CD14-positive monocyte (primary cell): ENCODE results near the gene TRPC4AP. TPM values are rescaled to one million over a fixed set of nuclear protein-coding genes. Genes with fewer than 3 reads are reported as not detected.

Source experiments
- DNase-seq, 3 donors: peaks; one replicate each; pipeline ENCODE4 v3.0.0-alpha.2; 2011 to 2022
- H2AFZ ChIP-seq: 2 replicates; pipeline ENCODE4 v1.6.0; 2012; ENCODE audit warnings: mild to moderate bottlenecking, low read depth, low read length, inconsistent platforms; ENCODE audit not compliant: insufficient read depth, poor library complexity, severe bottlenecking
- H3K27ac ChIP-seq, 2 donors: 1 replicate in 1 of 2; 2 replicates in 1 of 2; pipeline ENCODE4 v1.5.1; 2012 to 2013; ENCODE audit warnings: low read length in 2 of 2, control low read depth in 1 of 2, inconsistent platforms in 1 of 2, low read depth in 1 of 2, mild to moderate bottlenecking in 1 of 2
- H3K27me3 ChIP-seq, 2 donors: one replicate each; pipeline versions ENCODE4 v1.6.0 to v1.6.1; 2011 to 2013; ENCODE audit warnings: low read length in 2 of 2; ENCODE audit not compliant: control insufficient read depth in 2 of 2, insufficient read depth in 2 of 2
- H3K36me3 ChIP-seq, 2 donors: replicated peaks in 1 of 2; 1 replicate in 1 of 2; 2 replicates in 1 of 2; pipeline versions ENCODE4 v1.5.1 to v1.6.1; 2012 to 2013; ENCODE audit warnings: low read length in 2 of 2, control low read depth in 1 of 2, inconsistent platforms in 1 of 2, mild to moderate bottlenecking in 1 of 2; ENCODE audit not compliant: insufficient read depth in 2 of 2, control insufficient read depth in 1 of 2
- H3K4me1 ChIP-seq, 2 donors: 1 replicate in 1 of 2; 2 replicates in 1 of 2; pipeline versions ENCODE4 v1.5.1 to v1.6.1; 2012 to 2013; ENCODE audit warnings: low read length in 2 of 2, control low read depth in 1 of 2, inconsistent platforms in 1 of 2, mild to moderate bottlenecking in 1 of 2, moderate library complexity in 1 of 2; ENCODE audit not compliant: insufficient read depth in 2 of 2, control insufficient read depth in 1 of 2
- H3K4me2 ChIP-seq: replicated peaks from 2 replicates; pipeline ENCODE3; 2012; ENCODE audit warnings: low read length, moderate library complexity, mild to moderate bottlenecking; ENCODE audit not compliant: poor library complexity, severe bottlenecking; ENCODE audit errors: extremely low read depth
- H3K4me3 ChIP-seq, 3 experiments: fragments of 200-600 bp in 1 of 3; sonication (generic) in 1 of 3; replicated peaks in 1 of 3; 1 replicate in 2 of 3; 2 replicates in 1 of 3; pipeline ENCODE4 v1.5.1; 2011 to 2013; ENCODE audit warnings: low read length in 3 of 3, mild to moderate bottlenecking in 3 of 3, control low read depth in 2 of 3, low read depth in 2 of 3, inconsistent platforms in 1 of 3, moderate library complexity in 1 of 3
- H3K79me2 ChIP-seq: 2 replicates; pipeline ENCODE4 v1.6.0; 2012; ENCODE audit warnings: mild to moderate bottlenecking, control low read depth, inconsistent platforms, low read length, moderate library complexity; ENCODE audit not compliant: insufficient read depth
- H3K9ac ChIP-seq: 2 replicates; pipeline ENCODE4 v1.6.0; 2017; ENCODE audit warnings: low read length, mild to moderate bottlenecking; ENCODE audit not compliant: insufficient read depth, poor library complexity, severe bottlenecking
- H3K9me3 ChIP-seq, 2 donors: replicated peaks in 1 of 2; 1 replicate in 1 of 2; 2 replicates in 1 of 2; pipeline versions ENCODE4 v1.5.1 to v1.6.1; 2012 to 2013; ENCODE audit warnings: low read length in 2 of 2, control low read depth in 1 of 2; ENCODE audit not compliant: control insufficient read depth in 1 of 2, insufficient read depth in 1 of 2
- H4K20me1 ChIP-seq: 2 replicates; pipeline ENCODE4 v1.6.0; 2012; ENCODE audit warnings: mild to moderate bottlenecking, low read length, control low read depth, moderate library complexity; ENCODE audit not compliant: insufficient read depth
- H3K27ac Mint-ChIP-seq, 7 donors: one replicate each; pipeline ENCODE4 v1.8.0; 2020; ENCODE audit warnings: mild to moderate bottlenecking in 7 of 7, mixed read lengths in 7 of 7, moderate library complexity in 6 of 7, inconsistent platforms in 2 of 7
- H3K27me3 Mint-ChIP-seq, 3 donors: one replicate each; pipeline ENCODE4 v1.8.0; 2021 to 2022; ENCODE audit warnings: low read depth in 3 of 3, mild to moderate bottlenecking in 3 of 3, mixed read lengths in 3 of 3, moderate library complexity in 3 of 3, inconsistent platforms in 1 of 3
- H3K36me3 Mint-ChIP-seq, 2 donors: one replicate each; pipeline ENCODE4 v1.8.0; 2020; ENCODE audit warnings: mixed read lengths in 2 of 2, inconsistent platforms in 1 of 2, mild to moderate bottlenecking in 1 of 2
- H3K4me1 Mint-ChIP-seq: one replicate; pipeline ENCODE4 v1.8.0; 2020; ENCODE audit warnings: mild to moderate bottlenecking, mixed read lengths
- H3K4me3 Mint-ChIP-seq, 2 donors: one replicate each; pipeline ENCODE4 v1.8.0; 2020; ENCODE audit warnings: mild to moderate bottlenecking in 2 of 2, mixed read lengths in 2 of 2, moderate library complexity in 1 of 2
- H3K9me3 Mint-ChIP-seq, 7 donors: one replicate each; pipeline ENCODE4 v1.8.0; 2020 to 2022; ENCODE audit warnings: mixed read lengths in 7 of 7, mild to moderate bottlenecking in 6 of 7, moderate library complexity in 6 of 7, inconsistent platforms in 2 of 7
- CTCF ChIP-seq: fragments of 200-600 bp; IDR thresholded peaks from one replicate; pipeline ENCODE4 v1.8.0; 2022; ENCODE audit warnings: antibody characterized with exemption, mild to moderate bottlenecking
- WGBS: methylation state at CpG from one replicate; pipeline ENCODE4 v1.1.5; 2013; ENCODE audit warnings: missing lambda C conversion rate; ENCODE audit not compliant: insufficient coverage; 5-methylcytosine and 5-hydroxymethylcytosine counted together
- intact Hi-C, 2 donors: fragments of 100-400 bp; cut with micrococcal nuclease; formaldehyde crosslinking; loops; one replicate each; pipeline versions ENCODE4 v1.15.0 to v1.15.1; 2023
- polyA plus RNA-seq, 3 donors: library from polyadenylated mRNA; depleted of rRNA in 1 of 3; unstranded in 2 of 3; stranded (reverse) in 1 of 3; fragments of 300-500 nt in 2 of 3; fragments of >200 nt in 1 of 3; fragmentation: Illumina TruSeq in 2 of 3; gene quantifications; 1 replicate in 2 of 3; 2 replicates in 1 of 3; pipeline ENCODE4 v1.2.3, GENCODE V29; 2012 to 2021

The TRPC4AP gene
- polyA plus RNA-seq, 3 donors, result 80.8 to 98.4 (median 88.6) TPM

GRCh38 chr20:35063168-35063567 lies 29.4 kb downstream of the TRPC4AP start:
- peaks cover 31 to 88% of the 10 kb centered on the region in 2 donors for H3K36me3 ChIP-seq
- no peaks in the 10 kb centered on the region for H3K4me1 ChIP-seq
- DNase-seq, result no peak
- Mint-ChIP-seq H3K4me1 (peaks cover 4% of the 10 kb centered on the region), H3K36me3 (peaks cover 44 to 67% of the 10 kb centered on the region in 2 donors), H3K27me3 (no peaks in the 10 kb centered on the region), H3K27ac (peak overlapping the region in 3 of 7 donors; percentile 27 to 44 (median 35)), H3K9me3 (peaks cover 0 to 2% (median 0%) of the 10 kb centered on the region in 7 donors), H3K4me3 (no peak overlapping the region)
- no peaks in the 10 kb centered on the region for H3K9me3 ChIP-seq
- intact Hi-C loops, result no loop called here
- H3K9ac ChIP-seq, result no peak overlapping the region
- WGBS, result no CpG with 5 or more reads among the region's 3 CpGs
- peaks cover 99% of the 10 kb centered on the region for H3K79me2 ChIP-seq
- TF ChIP-seq CTCF, result no peak
- no peak overlapping the region for H3K4me3 ChIP-seq
- peaks cover 100% of the 10 kb centered on the region for H4K20me1 ChIP-seq
- H3K4me2 ChIP-seq, result no peak overlapping the region
- H3K27ac ChIP-seq, result no peak overlapping the region
- no peaks in the 10 kb centered on the region for H3K27me3 ChIP-seq
- H2AFZ ChIP-seq, result no peak overlapping the region

- H3K27me3 ChIP-seq, result no peaks in the 10 kb centered on the region
- intact Hi-C loops, result no loop called here
- H3K27ac ChIP-seq, result no peak overlapping the region
- H3K4me1 Mint-ChIP-seq, result peaks cover 4% of the 10 kb centered on the region
- peak overlapping the region in 1 of 7 donors; percentile 39 for H3K27ac Mint-ChIP-seq
- DNase-seq, result no peak
- H4K20me1 ChIP-seq, result peaks cover 100% of the 10 kb centered on the region
- no peak overlapping the region for H3K4me3 Mint-ChIP-seq
- H3K4me3 ChIP-seq, result no peak overlapping the region
- H2AFZ ChIP-seq, result no peak overlapping the region
- no peak for TF ChIP-seq CTCF
- H3K4me1 ChIP-seq, result no peaks in the 10 kb centered on the region
- peaks cover 0 to 2% (median 0%) of the 10 kb centered on the region in 7 donors for H3K9me3 Mint-ChIP-seq
- H3K9ac ChIP-seq, result no peak overlapping the region
- peaks cover 27 to 88% of the 10 kb centered on the region in 2 donors for H3K36me3 ChIP-seq
- H3K4me2 ChIP-seq, result no peak overlapping the region
- H3K27me3 Mint-ChIP-seq, result no peaks in the 10 kb centered on the region
- no peaks in the 10 kb centered on the region for H3K9me3 ChIP-seq
- H3K36me3 Mint-ChIP-seq, result peaks cover 37 to 67% of the 10 kb centered on the region in 2 donors
- no CpG with 5 or more reads among the region's 3 CpGs for WGBS
- H3K79me2 ChIP-seq, result peaks cover 100% of the 10 kb centered on the region
Measured at GRCh38 chr20:35062478-35062877, 30.1 kb downstream of the TRPC4AP start.
